HUDEP-2 (cell line): ENCODE data around the gene GLI1.

Experiments used
- DNase-seq, 76 experiments: peaks; one replicate each; lab custom pipeline; 2025; ENCODE audit not compliant: unreplicated experiment in 76 of 76; lab: John Stamatoyannopoulos, UW

Gene GLI1

GRCh38 chr12:57473886-57474285, 14.3 kb downstream of the GLI1 start:
- DNase-seq, result no peak

- DNase-seq, result peak in 2 of 76 experiments; percentile 5 to 12
These were observed 14.8 kb downstream of the GLI1 start for GRCh38 chr12:57474430-57474829.

GRCh38 chr12:57474862-57475261, 15.3 kb downstream of the GLI1 start:
- no peak for DNase-seq

GRCh38 chr12:57475271-57476161, 15.9 kb downstream of the GLI1 start:
- DNase-seq, result no peak

GRCh38 chr12:57476162-57476992, 16.8 kb downstream of the GLI1 start:
- peak in 16 of 76 experiments; percentile 11 to 60 (median 32) for DNase-seq

- no peak for DNase-seq
These were observed 17.6 kb downstream of the GLI1 start for GRCh38 chr12:57476993-57477709.

GRCh38 chr12:57477710-57478681, 18.4 kb downstream of the GLI1 start:
- DNase-seq, result peak in 1 of 76 experiments; percentile 8

GRCh38 chr12:57479043-57479375, 19.4 kb downstream of the GLI1 start:
- DNase-seq, result no peak

GRCh38 chr12:57479376-57480115, 20.0 kb downstream of the GLI1 start, which contains the start of gene ARHGAP9:
ARHGAP9 (minus strand) TSS chr12:57479866; CDS start chr12:57479406, 460 bp downstream.
- DNase-seq, result no peak

GRCh38 chr12:57481671-57482070, 22.1 kb downstream of the GLI1 start:
- no peak for DNase-seq

- DNase-seq, result no peak
These were observed 23.9 kb downstream of the GLI1 start for GRCh38 chr12:57483466-57483865.

GRCh38 chr12:57485695-57486094, 26.1 kb downstream of the GLI1 start:
- DNase-seq, result no peak

GRCh38 chr12:57487055-57487596, 27.5 kb downstream of the GLI1 start:
- no peak for DNase-seq

- DNase-seq, result peak in 75 of 76 experiments; percentile 30 to 97 (median 90)
These were observed 28.2 kb downstream of the GLI1 start, which contains the start of gene MARS1 for GRCh38 chr12:57487597-57488401. MARS1 (plus strand) TSS chr12:57488068; CDS start chr12:57488091, 23 bp downstream.

- DNase-seq, result peak in 5 of 76 experiments; percentile 5 to 43 (median 15)
These were observed 29.0 kb downstream of the GLI1 start for GRCh38 chr12:57488402-57489156.

- no peak for DNase-seq
These were observed 29.6 kb downstream of the GLI1 start for GRCh38 chr12:57489157-57489641.

GRCh38 chr12:57490126-57490525, 30.5 kb downstream of the GLI1 start:
- DNase-seq, result no peak
